ENCODE measurements around the gene ECE2.
A peak's percentile ranks its signal among the peaks of the same experiment; 100 is the strongest.

ECE2 gene

GRCh38 chr3:184335291-184335660 lies 59.5 kb downstream of the ECE2 start:
- peak overlapping the region; percentile 68 for H3K4me3 ChIP-seq (ENCODE audit: low read depth, low read length)
- no peak for DNase-seq
- in situ Hi-C loops (cut with HindIII; ENCODE audit: low pct_ligation_motif_present, low sequenced_read_pairs): no loop called here
- peak overlapping the region; percentile 83 for H3K27ac ChIP-seq
- no peaks in the 10 kb centered on the region for H3K27me3 ChIP-seq (replicated peaks)
- H3K36me3 ChIP-seq (replicated peaks): peaks cover 51% of the 10 kb centered on the region
- no peak for TF ChIP-seq CTCF (IDR thresholded peaks at IDR 0.05; ENCODE audit: low read depth, low read length, missing control alignments)

- Histone ChIP-seq H3K36me3 (replicated peaks) (peaks cover 45% of the 10 kb centered on the region), H3K4me3 (ENCODE audit: low read depth, low read length) (peak overlapping the region; percentile 68), H3K27ac (peak overlapping the region; percentile 83), H3K27me3 (replicated peaks) (no peaks in the 10 kb centered on the region)
- in situ Hi-C loops (cut with HindIII; ENCODE audit: low pct_ligation_motif_present, low sequenced_read_pairs): no loop called here
- DNase-seq: peak; percentile 68
- TF ChIP-seq CTCF (IDR thresholded peaks at IDR 0.05; ENCODE audit: low read depth, low read length, missing control alignments): no peak
Observed at GRCh38 chr3:184335661-184336546, 60.1 kb downstream of the ECE2 start.

GRCh38 chr3:184336547-184337398 lies 61.0 kb downstream of the ECE2 start:
- Histone ChIP-seq H3K4me3 (ENCODE audit: low read depth, low read length) (peak overlapping the region; percentile 68), H3K36me3 (replicated peaks) (peaks cover 36% of the 10 kb centered on the region), H3K27ac (peak overlapping the region; percentile 83), H3K27me3 (replicated peaks) (no peaks in the 10 kb centered on the region)
- no peak for DNase-seq
- no peak for TF ChIP-seq CTCF (IDR thresholded peaks at IDR 0.05; ENCODE audit: low read depth, low read length, missing control alignments)
- in situ Hi-C loops (cut with HindIII; ENCODE audit: low pct_ligation_motif_present, low sequenced_read_pairs): no loop called here

- no peak for DNase-seq
- Histone ChIP-seq H3K4me3 (ENCODE audit: low read depth, low read length) (peak within 1 kb of the TSS; percentile 68), H3K36me3 (replicated peaks) (peaks cover 31% of the 10 kb centered on the region)
Observed at GRCh38 chr3:184337399-184337714, 61.5 kb downstream of the ECE2 start, which contains the start of gene FAM131A. TSS of gene FAM131A (plus strand) at chr3:184337600. CDS start at chr3:184337631, 31 bp downstream.

GRCh38 chr3:184337981-184338380 lies 62.2 kb downstream of the ECE2 start:
- in situ Hi-C loops (cut with HindIII; ENCODE audit: low pct_ligation_motif_present, low sequenced_read_pairs): no loop called here
- DNase-seq: no peak
- H3K27me3 ChIP-seq (replicated peaks): no peaks in the 10 kb centered on the region
- peaks cover 26% of the 10 kb centered on the region for H3K36me3 ChIP-seq (replicated peaks)
- TF ChIP-seq CTCF (IDR thresholded peaks at IDR 0.05; ENCODE audit: low read depth, low read length, missing control alignments): no peak
- peak overlapping the region; percentile 34 for H3K4me3 ChIP-seq (ENCODE audit: low read depth, low read length)
- no peak overlapping the region for H3K27ac ChIP-seq

More at GRCh38 chr3:184337399-184337714, 61.5 kb downstream of the ECE2 start, which contains the start of gene FAM131A:
- H3K27me3 ChIP-seq (replicated peaks): no peaks in the 10 kb centered on the region
- in situ Hi-C loops (cut with HindIII; ENCODE audit: low pct_ligation_motif_present, low sequenced_read_pairs): no loop called here
- H3K27ac ChIP-seq: peak within 1 kb of the TSS; percentile 83
- no peak for TF ChIP-seq CTCF (IDR thresholded peaks at IDR 0.05; ENCODE audit: low read depth, low read length, missing control alignments)
